Dermis microvascular lymphatic vessel endothelial cell (primary cell): Measurements from ENCODE around the gene ABCB10. TPM values are rescaled to one million over a fixed set of nuclear protein-coding genes. Genes with fewer than 3 reads are reported as not detected.
A peak's percentile ranks its signal among the peaks of the same experiment; 100 is the strongest.
"Not testable (repeated sequence)": the region's sequence is repeated elsewhere in the genome, so short reads cannot be mapped to it uniquely, and the experiment has no call there.

Source experiments
- DNase-seq, 2 donors: peaks; one replicate each; pipeline versions ENCODE4 v3.0.0 to v3.0.0-alpha.2; 2010; ENCODE audit warnings: low read depth in 2 of 2
- total RNA-seq: library from RNA; depleted of rRNA; stranded (reverse); fragments of >200 nt; gene quantifications from 2 replicates; pipeline ENCODE4 v1.2.1, GENCODE V29; 2014

Gene ABCB10
- 19.1 and 23.1 TPM in 2 replicates for total RNA-seq

DNA sequence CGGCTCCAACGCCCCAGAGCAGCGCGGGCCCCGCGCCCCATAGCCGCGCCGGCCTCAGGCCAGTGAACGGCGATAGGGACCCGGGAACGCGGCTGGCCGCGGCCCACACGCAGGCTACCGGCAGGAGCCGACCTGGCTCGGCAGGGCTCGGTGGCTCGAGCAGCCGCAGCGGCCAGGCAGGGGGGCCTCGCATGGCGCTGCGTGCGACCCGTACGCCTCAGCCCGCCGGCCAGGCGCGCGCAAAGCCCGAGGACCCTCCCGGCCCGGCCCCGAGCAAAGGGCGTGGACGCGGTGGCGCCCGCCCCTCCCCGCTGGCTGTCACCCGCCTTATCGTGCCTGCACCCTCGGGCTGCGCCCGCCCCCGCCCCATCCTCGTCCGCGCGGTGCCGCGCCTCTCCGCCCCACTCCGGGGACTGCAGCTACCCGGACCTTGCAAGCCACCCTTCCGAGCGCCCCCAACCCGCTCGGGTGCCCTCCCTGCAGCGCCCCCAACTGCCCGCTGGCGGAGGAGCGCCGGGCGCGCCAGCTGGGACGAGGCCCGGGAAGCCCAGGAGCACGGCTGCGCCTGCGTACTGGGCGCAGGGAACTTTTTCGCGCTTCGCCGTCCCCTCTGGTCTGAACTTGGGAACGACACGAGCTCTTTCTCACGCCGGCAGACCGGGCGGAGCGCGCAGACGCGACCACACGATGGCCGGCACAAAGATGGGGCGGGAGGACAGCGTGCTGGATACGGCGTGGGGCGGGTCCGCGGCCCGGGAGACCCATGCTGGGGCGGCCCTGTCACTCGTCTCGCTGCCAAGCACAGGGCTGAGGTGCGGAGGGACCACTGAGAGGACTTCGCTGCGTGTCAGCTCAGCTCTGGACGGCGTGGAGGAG, at the start of gene ABCB10:
Gene ABCB10, minus strand, starts transcription at position 248 of the 876 bp plus-strand sequence. Its CDS starts 55 bp downstream, at position 193.
- peak; percentile 96 to 99 for DNase-seq

DNA sequence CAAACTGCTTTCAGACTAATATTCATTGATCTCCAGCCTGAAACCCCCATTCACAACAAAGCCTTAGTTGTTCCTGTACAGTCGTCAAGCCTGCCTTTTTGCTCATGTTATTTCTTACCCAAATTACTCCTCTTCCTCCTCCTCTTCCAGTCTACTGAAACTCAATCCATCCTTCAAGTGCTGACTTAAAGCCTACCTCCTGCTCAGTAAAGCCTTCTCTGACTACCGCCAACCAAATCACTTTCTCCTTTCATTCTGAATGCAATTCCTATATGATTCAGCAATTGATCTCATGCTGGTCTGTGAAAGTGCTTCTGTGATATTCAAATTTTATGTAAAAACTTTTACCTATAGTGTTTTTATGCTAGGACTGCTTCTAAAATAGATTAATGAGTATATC, 48.9 kb upstream of the ABCB10 start:
- DNase-seq, result no peak

DNA sequence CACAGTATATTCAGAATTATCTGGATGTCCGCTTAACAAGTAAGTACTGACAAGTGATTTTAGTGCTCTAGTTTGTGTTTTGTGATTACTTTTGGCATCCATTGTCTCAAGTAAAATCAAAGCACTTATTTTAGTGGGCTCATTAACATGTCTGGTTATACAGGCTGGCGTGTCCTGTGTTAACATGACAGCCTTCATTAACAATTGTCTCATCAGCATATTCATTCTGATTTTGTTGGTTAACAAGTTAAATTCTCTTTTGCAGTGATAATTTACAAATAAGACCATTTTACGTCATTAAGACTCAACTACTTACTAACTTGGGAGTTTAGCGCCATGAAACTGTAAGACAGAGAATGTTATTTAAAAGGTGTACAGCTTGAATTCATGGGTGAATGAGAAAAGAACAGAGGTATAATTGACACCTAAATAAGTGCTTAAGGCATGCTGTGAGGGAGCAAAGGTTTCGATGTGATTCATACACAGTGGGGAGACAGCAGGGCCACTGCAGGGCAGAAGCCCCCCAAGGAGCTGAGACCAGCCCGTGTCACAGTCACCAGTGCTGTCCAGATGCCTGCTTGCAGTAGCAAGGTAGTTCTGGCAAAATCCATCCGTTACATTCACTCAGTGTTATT, 45.0 kb upstream of the ABCB10 start:
- no peak for DNase-seq

DNA sequence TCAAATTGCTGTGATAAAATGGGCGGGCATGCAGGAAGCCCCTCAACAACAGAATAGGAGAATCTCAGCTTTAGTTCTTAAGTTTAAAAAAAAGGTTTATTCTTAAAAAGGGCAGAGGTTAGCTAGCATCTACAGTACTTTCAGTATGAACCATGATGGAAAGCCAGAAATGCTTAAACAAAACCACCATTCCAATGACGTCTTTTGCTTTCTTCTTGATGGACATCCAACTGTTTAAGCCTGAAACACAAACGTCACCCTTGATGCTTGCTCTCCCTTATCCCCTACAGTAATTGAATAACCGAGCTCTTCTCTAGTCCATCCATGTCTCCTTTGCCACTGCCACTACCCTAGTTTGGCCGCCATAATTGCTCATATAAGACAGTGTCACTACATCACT, 41.7 kb upstream of the ABCB10 start:
- DNase-seq, result no peak

DNA sequence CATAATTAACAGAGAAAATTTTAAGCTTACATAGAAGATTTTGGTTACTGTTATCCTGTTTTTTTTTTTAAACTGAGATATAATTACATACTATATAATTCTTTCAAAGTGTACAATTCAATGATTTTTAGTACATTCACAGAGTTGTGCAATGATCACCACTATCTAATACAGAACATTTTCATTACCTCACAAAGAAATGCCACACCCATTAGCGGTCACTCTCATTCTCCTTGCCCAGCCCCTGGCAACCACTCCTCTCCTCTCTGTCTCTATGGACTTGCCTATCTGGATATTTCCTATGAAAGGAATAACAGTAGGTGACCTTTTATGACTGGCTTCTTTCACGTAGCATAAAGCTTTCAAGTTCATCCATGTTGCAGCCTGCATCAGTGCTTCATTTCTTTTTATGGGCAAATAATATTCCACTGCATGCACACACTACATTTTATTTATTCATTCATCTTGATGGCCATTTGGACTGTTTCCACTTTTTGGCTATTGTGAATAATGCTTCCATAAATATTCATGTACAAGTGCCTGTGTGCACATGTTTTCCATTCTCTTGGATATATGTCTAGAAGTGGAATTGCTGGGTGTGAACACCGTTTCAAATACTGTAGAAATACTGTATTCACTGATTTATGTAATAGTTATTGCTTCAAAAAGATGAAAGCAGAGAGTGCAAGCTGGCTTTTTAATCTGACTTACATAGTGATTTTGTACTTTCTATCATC, 40.9 kb upstream of the ABCB10 start:
- DNase-seq, result no peak

DNA sequence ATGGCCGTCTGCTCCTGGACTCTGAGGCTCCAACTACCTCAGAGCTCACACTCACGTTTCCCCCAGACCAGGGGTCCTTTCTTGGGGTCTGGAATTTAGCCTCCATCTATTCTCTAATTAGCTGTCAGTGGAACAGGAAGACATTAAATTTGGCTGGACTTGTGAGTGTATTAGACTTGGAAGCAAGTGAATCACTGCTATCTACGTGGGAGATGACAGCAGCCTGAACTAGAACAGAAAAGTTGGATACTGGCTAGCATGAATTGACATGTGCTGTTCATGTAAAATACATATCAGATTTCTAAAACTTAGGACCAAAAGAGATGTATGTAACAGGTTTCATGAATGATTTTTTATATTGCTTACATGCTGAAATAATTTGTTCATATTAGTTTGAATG, 39.4 kb upstream of the ABCB10 start:
- no peak for DNase-seq

DNA sequence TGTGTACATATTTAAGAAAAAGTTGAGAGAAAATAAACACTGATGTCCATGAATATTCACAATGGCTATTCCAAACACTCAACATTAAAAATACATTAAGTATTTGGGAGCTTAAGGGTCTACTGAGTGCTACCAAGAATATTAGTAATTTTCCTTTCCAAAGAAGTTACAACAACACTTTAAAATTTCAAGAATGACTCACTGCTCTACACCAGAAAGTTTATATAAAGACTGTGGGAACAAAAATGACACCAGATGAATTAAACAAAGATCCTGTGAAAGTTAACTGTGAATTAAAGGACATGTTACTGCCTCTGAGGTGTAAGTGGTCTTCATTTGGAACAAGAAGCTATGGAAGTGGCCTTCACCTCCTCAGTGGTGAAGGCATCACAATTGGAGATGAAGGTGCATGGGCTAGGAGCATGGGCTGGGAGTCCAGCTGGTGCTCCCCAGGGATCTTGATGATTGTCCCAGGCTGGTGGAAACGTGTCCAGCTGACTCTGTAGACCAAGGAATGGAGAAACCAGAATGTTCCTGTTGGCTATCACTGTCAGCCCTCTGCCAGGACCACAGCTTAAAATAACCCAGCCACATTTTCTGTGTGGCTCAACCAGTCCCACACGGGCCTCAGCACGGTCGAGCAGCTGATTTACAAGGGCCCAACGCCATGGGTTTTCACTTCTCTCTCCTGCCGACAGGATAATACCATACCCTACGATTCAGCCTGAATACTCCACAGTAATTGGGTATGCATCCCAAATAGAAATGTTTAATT, 38.6 kb upstream of the ABCB10 start:
- peak in 1 of 2 donors; percentile 11 for DNase-seq

DNA sequence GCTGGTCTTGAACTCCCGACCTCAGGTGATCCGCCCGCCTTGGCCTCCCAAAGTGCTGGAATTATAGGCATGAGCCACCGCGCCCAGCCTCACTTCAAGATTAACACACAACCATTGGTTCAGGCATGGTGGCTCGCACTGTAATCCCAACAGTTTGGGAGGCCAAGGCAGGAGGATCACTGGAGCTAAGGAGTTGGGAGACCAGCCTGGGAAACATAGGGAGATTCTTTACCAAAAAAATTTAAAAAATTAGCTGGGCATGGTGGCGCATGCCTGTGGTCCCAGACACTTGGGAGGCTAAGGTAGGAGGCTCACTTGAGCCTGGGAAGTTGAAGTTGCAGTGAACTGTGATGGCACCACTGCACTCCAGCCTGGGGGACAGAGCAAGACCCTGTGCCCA, 37.4 kb upstream of the ABCB10 start:
- DNase-seq, result not testable (repeated sequence)

DNA sequence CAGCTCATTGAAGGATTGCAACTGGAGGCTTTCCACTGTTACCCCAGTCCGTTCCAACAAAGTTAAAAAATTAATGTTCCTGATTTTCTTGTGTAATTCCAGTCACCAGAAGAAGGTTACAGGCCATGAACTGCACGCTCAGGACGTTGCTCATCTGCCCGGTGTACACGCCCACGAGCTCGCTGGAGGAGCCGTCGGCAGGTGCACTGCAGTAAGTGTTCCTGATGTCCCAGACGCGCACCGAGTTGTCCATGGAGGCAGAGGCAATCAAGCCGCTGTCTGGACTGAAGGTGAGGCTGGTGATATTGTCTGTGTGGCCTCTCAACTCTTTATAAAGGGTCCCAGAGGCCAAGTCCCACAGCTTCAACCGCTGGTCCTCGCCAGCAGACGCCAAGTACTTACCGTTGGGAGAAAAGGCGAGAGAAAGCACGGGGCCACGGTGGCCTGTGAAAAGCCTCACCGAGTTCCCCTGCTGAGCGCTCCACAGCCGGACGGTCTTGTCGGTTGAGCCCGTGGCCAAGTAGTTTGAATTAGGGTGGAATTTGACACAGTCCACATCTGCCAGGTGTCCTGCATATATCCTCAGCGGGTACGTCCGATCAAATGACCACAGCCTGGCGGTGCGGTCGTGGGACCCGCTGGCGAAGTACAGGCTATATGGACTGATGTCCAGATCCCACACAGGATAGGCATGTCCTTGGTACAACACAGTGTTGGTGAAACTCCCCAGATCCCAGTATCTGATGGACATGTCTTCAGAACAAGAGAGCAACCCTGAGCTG, 35.9 kb upstream of the ABCB10 start:
- no peak for DNase-seq

DNA sequence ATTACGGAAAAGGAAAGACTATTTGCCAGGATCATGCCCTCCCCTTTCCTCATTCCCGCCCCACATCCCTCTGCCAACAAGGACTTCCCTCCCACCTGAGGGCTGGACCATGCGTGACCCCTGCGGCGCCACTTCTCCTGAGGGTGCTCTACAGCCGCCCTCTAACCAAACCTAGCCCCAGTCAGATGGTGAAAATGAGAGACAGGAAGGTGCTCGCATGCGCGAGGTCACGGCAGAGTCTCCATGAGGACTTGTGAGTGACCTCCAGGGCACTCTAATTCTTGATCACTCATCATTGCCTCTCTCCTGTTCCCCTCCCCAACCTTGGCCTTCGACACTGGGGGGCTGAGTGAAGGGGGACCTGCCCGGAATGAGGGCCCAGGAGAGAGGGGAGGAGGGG, 35.3 kb upstream of the ABCB10 start:
- no peak for DNase-seq

DNA sequence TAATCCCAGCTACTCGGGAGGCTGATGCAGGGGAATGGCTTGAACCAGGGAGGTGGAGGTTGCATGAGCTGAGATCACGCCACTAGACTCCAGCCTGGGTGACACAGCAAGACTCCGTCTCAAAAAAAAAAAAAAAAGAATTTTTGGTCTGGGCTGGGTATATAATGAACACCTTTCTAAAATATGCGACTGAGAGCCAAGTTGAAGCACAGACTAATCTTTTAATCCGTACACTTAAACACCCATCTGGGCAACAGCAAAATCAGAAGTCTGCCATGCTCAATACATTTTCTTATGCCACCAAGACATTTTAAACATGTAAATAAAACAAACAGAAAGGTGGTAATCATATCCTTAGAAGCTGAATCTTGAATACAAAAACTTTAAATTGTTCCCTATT, 31.6 kb upstream of the ABCB10 start:
- no peak for DNase-seq

DNA sequence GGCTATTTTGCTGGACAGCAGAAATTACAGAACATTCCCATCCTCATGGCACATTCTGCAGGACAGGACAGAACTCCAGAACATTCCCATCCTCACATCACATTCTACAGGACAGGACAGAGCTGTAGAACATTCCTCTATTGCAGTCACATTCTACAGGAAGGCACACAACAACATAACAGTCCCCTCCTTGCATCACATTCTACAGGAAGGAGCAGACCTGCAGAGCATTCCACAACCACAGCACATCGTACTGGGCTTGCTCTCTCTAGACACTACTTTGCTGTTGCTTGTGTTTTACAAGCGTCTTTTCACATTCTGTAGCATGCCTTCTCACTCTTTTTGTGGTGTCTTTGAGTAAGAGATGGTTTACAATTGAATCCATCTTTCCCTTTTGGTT, 26.8 kb upstream of the ABCB10 start:
- no peak for DNase-seq

DNA sequence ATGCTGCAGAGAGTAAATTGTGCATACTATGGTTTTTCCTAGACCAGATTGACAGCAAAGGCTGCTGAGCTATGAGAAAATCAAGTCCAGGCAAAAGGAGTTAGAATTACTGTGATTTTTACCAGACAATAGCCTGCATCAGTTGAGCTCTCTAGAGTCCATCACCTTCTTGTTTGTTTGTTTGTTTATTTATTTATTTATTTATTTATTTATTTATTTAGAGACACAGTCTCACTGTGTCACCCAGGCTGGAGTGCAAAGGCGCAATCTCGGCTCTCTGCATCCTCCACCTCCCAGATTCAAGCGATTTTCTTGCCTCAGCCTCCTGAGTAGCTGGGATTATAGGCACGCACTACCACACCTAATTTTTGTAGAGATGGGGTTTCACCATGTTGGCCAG, 24.2 kb upstream of the ABCB10 start:
- no peak for DNase-seq

DNA sequence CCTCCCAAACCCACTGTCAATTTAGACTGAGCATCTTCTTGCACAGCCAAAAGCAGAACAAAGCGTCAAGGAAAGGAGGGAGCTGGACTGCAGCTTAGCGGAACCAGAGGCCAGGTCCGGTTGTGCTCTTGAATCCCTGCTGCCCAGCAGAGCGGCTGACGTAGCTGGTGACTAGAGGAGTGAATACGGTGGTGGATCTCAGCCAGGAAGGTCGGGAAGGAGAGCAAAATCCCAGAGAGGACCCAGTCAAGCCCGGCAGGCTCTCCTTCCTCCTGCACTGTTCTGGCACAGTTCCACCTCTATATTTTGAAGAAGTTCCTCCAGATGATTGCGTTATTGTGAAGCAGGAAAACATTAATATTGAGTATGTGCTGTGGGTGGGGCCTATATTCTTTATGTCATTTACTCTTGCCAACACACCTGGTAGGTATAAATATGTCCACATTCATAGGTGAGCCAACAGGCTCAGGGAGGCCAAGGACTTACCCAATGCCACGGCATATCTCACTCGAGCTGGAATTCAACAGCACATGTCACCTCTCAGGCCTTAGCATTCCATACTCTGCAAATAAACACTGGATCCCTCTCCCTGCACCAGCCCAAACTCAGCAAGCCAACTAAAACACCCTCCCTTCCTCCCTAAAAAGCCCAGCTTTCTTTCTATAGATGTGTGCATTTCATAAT, 23.6 kb upstream of the ABCB10 start:
- peak in 1 of 2 donors; percentile 71 for DNase-seq

DNA sequence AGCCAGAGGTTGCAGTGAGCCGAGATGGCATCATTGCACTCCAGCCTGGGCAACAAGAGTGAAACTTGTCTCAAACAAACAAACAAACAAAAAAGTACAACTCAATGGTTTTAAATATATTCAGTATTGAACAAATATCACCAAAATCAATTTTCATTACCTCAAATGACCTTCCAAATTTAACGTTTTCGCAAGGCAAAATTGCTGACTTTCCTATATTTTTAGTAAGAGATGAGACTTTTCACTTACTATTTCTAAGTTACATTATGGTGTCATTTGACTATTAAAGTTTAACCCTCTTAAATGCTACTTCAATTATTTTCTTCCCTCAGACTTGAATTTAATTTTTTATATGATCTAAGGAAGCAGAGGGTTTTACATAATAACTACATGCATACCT, 23.0 kb upstream of the ABCB10 start:
- no peak for DNase-seq

DNA sequence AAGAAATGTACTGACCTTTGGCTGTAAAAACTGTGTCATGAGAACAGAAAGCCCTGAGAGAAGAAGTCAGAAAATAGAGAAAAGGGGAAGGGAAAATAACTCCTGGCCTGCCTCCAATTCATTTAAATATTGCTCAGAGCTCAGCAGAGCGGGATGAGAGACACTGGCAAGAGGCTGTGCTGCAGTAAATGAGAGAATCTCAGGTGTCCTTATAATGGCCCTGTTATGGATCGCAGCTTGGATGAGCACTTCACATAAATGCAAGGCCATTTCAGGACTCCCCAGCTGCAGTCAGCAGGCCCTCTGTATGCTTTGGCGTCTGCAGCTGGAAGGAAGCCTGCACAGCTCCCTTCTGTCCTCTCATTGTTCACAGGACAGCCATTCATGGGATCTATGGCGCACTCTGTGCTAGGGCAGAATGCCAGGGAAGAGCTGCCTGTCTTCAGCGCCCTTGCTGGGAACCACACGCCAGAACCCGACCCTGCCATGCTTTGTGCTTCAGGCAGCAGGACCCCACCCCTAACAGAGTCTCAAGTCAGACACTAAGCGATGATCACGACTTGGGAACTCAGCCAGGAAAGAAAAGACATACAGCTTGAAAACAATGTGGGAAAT, 20.7 kb upstream of the ABCB10 start:
- peak; percentile 86 to 92 for DNase-seq

DNA sequence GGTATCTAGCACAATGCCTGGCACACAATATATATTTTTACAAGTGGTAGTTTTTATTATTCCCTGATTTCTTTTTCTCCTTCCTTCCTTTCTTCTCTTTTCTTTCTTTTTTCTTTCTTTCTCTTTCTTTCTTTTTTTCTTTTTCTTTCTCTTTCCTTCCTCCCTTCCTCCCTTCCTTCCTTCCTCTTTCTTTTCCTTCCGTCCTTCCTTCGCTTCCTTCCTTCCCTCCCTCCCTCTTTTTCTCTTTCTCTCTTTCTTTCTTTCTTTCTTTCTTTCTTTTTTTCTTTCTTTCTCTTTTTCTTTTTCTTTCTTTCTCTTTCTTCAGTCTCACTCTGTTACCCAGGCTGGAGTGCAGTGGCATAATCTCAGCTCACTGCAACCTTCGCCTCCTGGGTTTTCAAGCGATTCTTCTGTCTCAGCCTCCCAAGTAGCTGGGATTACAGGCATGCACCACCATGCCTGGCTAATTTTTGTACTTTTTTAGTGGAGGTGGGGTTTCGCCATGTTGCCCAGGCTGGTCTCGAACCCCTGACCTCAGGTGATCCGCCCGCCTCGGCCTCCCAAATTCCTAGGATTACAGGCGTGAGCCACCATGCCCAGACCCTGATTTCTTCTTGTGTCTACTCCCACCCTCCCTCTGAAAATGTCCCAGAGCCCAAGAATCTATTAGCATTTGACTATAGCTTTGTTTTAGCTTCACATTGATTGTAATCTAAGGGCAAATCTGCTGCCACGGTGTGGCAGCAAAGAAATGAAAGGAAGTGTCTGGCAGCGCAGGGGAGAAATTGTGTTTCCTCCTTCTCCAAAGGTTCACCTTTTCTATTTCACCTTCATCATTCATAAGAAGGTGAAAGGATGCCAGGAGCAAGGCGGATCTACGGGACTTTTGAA, 19.9 kb upstream of the ABCB10 start:
- DNase-seq, result peak in 1 of 2 donors; percentile 23

DNA sequence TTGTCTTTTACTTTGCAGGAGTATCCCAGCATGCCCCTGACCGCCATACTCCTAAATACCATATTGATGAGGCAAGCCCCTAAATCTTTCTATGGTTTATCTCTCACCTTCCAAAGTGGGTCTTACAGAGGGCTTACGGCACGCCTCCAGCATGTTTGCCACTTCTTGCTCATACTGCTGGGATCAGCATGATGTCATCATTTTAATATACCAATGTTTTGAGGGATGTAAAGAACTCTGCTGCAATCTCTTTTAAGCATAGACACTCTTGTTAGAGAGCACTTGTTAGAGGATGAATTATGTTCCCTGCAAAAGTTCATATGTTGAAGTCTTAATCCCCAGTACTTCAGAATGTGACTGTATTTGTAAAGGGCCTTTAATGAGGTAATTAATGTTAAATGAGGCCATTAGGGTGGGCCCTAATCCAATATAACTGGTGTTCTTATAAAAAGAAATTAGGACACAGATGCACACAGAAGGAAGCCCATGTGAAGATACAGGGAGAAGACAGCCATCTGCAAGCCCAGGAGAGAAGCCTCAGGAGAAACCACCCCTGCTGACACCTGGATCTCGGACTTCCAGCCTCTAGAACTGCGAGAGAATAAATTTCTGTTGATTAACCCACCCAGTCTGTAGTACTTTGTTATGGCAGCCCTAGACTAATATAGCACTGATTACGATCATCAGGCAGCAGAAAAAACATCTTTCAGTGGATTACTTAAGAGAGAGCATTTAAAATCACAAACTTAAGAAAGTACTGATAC, 16.4 kb upstream of the ABCB10 start:
- DNase-seq, result no peak
